GM10847 (cell line): Measurements from ENCODE around the gene SH3PXD2B.

Experiments
- POLR2A ChIP-seq: IDR thresholded peaks from 2 replicates; pipeline ENCODE4 v1.6.1; 2011; ENCODE audit not compliant: insufficient read length; ENCODE audit errors: extremely low read depth

SH3PXD2B gene

GRCh38 chr5:172339264-172340180, 114.8 kb downstream of the SH3PXD2B start:
- no peak for TF ChIP-seq POLR2A

DNA sequence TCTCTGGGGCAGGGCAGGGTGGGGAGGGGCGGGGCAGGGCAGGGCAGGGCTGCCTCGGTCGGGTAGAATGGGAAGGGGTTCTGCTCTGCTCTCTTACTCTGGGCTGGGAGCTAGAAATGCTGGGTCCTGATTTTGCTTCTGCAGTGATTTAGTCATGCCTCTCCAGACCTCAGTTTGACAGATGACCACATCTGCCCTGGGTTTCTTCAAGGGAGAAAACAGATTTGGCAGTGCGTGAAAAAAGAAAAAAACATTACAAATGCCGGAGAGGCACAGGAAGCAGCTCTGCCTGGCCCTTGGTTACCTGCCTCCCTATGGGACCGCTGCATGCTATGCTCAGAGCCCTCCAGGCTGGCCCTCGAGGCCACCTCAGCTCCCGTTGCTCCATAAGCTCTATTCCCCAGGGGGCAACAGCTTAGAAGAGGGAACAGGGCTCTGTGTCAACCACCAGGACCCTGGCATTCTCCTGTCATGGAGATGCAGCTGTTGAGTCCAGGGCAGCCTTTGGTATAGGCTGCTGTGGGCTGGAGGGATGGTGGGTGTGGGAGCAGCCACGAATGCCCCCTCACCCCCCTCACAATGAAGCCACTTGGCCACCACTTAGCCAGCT, 117.5 kb downstream of the SH3PXD2B start:
- no peak for TF ChIP-seq POLR2A

DNA sequence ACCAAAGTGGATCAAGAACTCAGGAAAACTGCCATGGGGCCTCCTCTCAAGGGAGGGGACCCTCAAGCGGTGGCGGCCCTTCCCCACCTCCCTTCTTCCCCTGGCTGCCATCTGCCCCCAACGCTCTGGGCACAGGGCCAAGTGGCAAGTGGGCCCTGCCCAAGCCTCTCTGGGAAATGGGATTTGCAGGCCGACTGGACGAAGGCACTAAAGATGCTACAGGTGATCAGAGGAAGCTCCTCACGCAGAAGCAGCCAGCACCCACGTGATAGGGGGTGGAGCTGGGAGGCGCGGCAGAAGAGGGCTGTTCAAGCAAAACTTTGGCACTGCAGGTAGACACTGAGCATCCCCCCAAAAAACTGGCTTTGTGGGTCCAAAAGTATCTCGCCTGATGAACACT, 118.1 kb downstream of the SH3PXD2B start:
- TF ChIP-seq POLR2A, result no peak

DNA sequence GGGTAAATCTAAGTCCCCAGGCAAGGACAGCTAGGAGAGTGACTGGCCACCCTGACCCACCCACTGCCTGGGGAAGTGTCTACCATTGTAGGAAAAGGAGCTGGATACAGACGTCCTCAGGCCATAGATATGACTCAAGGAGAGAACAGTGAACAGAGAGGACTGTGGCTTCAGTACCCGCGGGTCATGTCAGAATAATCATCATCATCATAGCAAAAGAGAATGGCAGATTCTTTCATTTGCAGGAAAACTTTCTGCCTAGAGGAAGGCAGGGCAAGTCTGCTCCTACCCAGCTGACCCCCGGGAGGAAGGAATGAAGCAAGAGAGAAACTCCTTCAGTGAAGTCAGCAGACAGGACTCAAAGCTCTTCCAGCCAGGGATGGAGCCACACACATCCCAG, 118.6 kb downstream of the SH3PXD2B start:
- TF ChIP-seq POLR2A, result no peak

GRCh38 chr5:172334641-172335040, 119.7 kb downstream of the SH3PXD2B start:
- no peak for TF ChIP-seq POLR2A

DNA sequence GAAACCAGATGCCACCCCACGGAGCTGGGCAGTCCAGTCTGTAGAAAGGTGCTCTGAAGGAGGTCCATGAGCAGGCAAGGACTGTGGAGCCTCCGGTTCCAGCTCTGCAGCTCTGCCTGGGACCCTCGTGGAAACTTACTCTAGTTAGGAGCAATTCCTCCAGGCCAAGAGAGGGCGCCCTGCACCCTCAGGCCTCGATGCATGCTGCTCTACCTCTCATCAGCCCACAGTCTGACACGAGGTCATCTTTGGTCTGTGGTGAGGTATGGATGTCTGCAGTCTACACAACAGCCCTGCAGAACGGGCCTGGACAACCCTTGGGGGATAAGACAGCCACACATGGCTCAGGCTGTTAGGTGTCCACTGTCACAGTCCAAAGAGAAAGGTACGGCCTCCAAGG, 120.1 kb downstream of the SH3PXD2B start:
- no peak for TF ChIP-seq POLR2A

GRCh38 chr5:172325452-172325851, 128.9 kb downstream of the SH3PXD2B start:
- no peak for TF ChIP-seq POLR2A

GRCh38 chr5:172322028-172322965, 132.0 kb downstream of the SH3PXD2B start:
- TF ChIP-seq POLR2A, result no peak

GRCh38 chr5:172321593-172321992, 132.7 kb downstream of the SH3PXD2B start:
- no peak for TF ChIP-seq POLR2A

GRCh38 chr5:172319708-172320441, 134.4 kb downstream of the SH3PXD2B start:
- no peak for TF ChIP-seq POLR2A

GRCh38 chr5:172315587-172316493, 138.5 kb downstream of the SH3PXD2B start:
- no peak for TF ChIP-seq POLR2A

DNA sequence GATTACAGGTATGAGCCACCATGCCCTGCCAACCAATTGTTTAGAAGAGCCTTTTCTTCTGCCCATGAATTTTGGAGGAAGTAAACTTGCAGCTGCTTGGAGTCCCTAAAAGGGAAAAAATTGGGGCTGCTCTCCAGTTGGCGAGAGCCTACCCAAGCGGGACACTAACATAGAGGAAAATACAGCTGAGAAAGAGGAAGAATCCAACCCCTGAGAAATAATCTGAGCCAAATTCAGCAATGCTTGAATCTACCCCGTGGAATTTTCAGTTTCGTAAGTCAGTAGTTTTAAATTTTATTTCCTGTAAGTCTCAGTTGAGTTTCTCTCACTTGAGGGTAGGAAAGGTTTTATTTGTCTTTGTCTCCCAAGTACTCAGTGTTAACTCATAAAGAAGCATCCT, 140.4 kb downstream of the SH3PXD2B start:
- no peak for TF ChIP-seq POLR2A

DNA sequence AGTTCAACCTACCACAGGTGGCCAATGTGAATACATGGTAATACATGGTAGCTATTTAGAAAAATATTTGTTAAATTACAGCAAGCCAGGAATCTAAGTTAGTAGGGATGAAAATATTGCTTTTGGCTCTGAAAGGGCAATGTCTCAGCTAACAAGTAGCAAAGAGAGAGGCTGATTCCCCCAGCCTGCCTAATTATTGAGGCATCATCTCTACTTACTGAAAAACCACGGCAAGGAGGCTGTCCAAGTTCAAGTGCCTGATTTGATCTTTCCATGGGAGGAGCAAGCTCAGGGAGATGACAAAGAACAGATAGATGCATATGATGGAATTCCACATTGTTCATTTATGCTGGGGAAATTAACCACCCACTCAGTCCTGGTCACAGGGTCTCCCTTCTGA, 142.0 kb downstream of the SH3PXD2B start:
- no peak for TF ChIP-seq POLR2A

GRCh38 chr5:172311605-172312004, 142.7 kb downstream of the SH3PXD2B start:
- TF ChIP-seq POLR2A, result no peak
